Prostate gland (tissue), 2 donors: ENCODE data around the gene PIP5K1C.

ENCODE experiments used
- CTCF ChIP-seq, 4 experiments: fragments of 200-600 bp in 2 of 4; fragments of 450-650 bp in 2 of 4; sonication (generic) in 2 of 4; IDR thresholded peaks; 1 replicate in 3 of 4; 2 replicates in 1 of 4; pipeline ENCODE4 v1.5.1; 2016 to 2019; ENCODE audit warnings: antibody characterized with exemption in 4 of 4, mild to moderate bottlenecking in 2 of 4, moderate library complexity in 2 of 4
- POLR2A ChIP-seq: fragments of 450-650 bp; IDR thresholded peaks from one replicate; pipeline ENCODE4 v1.6.1; 2016; ENCODE audit warnings: antibody characterized with exemption, mild to moderate bottlenecking
- POLR2AphosphoS5 ChIP-seq: sonication (generic); formaldehyde crosslinking; IDR thresholded peaks from one replicate; pipeline ENCODE4 v1.6.1; 2017; ENCODE audit warnings: antibody characterized with exemption

- TF ChIP-seq POLR2A (no peak), CTCF (IDR thresholded peaks at IDR 0.05) (no peak), POLR2AphosphoS5 (no peak)
Measured at GRCh38 chr19:3631053-3631861, 69.0 kb downstream of the PIP5K1C start.
